VCaP (cell line): ENCODE data around the gene SLC18A3.

ENCODE experiments used
- H3K27ac ChIP-seq: fragments of 450-650 bp; 2 replicates; pipeline ENCODE4 v1.5.1; 2017
- CTCF ChIP-seq: fragments of 450-650 bp; conservative IDR thresholded peaks from 2 replicates; pipeline ENCODE4 v1.5.1; 2017; ENCODE audit warnings: mild to moderate bottlenecking, moderate library complexity

SLC18A3 gene

GRCh38 chr10:49608166-49609005 is 1.7 kb upstream of the SLC18A3 start:
- H3K27ac ChIP-seq, result no peak overlapping the region
- TF ChIP-seq CTCF, result no peak

GRCh38 chr10:49609006-49609282 is 1.2 kb upstream of the SLC18A3 start:
- H3K27ac ChIP-seq, result no peak overlapping the region
- TF ChIP-seq CTCF, result no peak

- no peak overlapping the region for H3K27ac ChIP-seq
- TF ChIP-seq CTCF, result no peak
Measured at GRCh38 chr10:49609283-49610113, 612 bp upstream of the SLC18A3 start.

GRCh38 chr10:49610458-49611165 is 502 bp downstream of the SLC18A3 start:
- H3K27ac ChIP-seq, result peak overlapping the region; percentile 35; the same call in 1 of the 2 replicates
- no peak for TF ChIP-seq CTCF

GRCh38 chr10:49611166-49611815 is 1.2 kb downstream of the SLC18A3 start:
- TF ChIP-seq CTCF, result no peak
- H3K27ac ChIP-seq, result no peak overlapping the region

- no peak for TF ChIP-seq CTCF
Measured at GRCh38 chr10:49611816-49612512, 1.9 kb downstream of the SLC18A3 start.

More at GRCh38 chr10:49611816-49612512, 1.9 kb downstream of the SLC18A3 start:
- no peak overlapping the region for H3K27ac ChIP-seq
